Common myeloid progenitor, CD34-positive (primary cell): ENCODE results near the gene RNF212.

Experiments used
- CTCF ChIA-PET: fragments of 350-600 bp; sonication (Branson Sonifier 250); formaldehyde crosslinking; loops from one replicate; lab custom pipeline; 2021; ENCODE audit warnings: antibody characterized with exemption; lab: Charles Lee
- POLR2A ChIA-PET: fragments of 350-600 bp; sonication (Branson Sonifier 250); formaldehyde crosslinking; loops from one replicate; lab custom pipeline; 2021; ENCODE audit warnings: antibody characterized with exemption; lab: Charles Lee
- DNase-seq, 3 donors: peaks; one replicate each; pipeline versions ENCODE4 v3.0.0 to v3.0.0-alpha.2; 2013
- H3K27ac ChIP-seq, 2 experiments: 1 replicate in 1 of 2; 2 replicates in 1 of 2; pipeline ENCODE4 v1.7.0; 2013; ENCODE audit warnings: inconsistent platforms in 2 of 2, low read length in 2 of 2, mild to moderate bottlenecking in 2 of 2, low read depth in 1 of 2, moderate library complexity in 1 of 2; ENCODE audit not compliant: severe bottlenecking in 2 of 2, insufficient read depth in 1 of 2, poor library complexity in 1 of 2
- H3K27me3 ChIP-seq, 5 experiments: replicated peaks in 2 of 5; 1 replicate in 3 of 5; 2 replicates in 2 of 5; pipeline versions ENCODE4 v1.6.1 to v1.7.0; 2013; ENCODE audit warnings: low read length in 4 of 5, mild to moderate bottlenecking in 2 of 5, moderate library complexity in 2 of 5, inconsistent platforms in 1 of 5; ENCODE audit not compliant: insufficient read depth in 5 of 5, control insufficient read depth in 4 of 5
- H3K36me3 ChIP-seq, 4 experiments: 1 replicate in 2 of 4; 2 replicates in 2 of 4; pipeline versions ENCODE4 v1.6.1 to v1.7.0; 2013; ENCODE audit warnings: low read length in 3 of 4, control low read depth in 1 of 4, mild to moderate bottlenecking in 1 of 4; ENCODE audit not compliant: control insufficient read depth in 4 of 4, insufficient read depth in 4 of 4
- H3K4me1 ChIP-seq, 4 experiments: 1 replicate in 3 of 4; 2 replicates in 1 of 4; pipeline versions ENCODE4 v1.6.1 to v1.7.1; 2013; ENCODE audit warnings: low read length in 3 of 4, mild to moderate bottlenecking in 3 of 4, control low read depth in 1 of 4, inconsistent platforms in 1 of 4, moderate library complexity in 1 of 4; ENCODE audit not compliant: control insufficient read depth in 4 of 4, insufficient read depth in 4 of 4; ENCODE audit errors: control extremely low read depth in 1 of 4
- H3K4me3 ChIP-seq, 7 experiments: 1 replicate in 4 of 7; 2 replicates in 3 of 7; pipeline versions ENCODE4 v1.5.1 to v1.7.0; 2013; ENCODE audit warnings: mild to moderate bottlenecking in 7 of 7, low read length in 6 of 7, moderate library complexity in 6 of 7, inconsistent platforms in 2 of 7, low read depth in 2 of 7, control low read depth in 1 of 7; ENCODE audit not compliant: insufficient read depth in 4 of 7, control insufficient read depth in 1 of 7; ENCODE audit errors: extremely low read depth in 1 of 7
- H3K9me3 ChIP-seq, 5 experiments: 1 replicate in 4 of 5; 2 replicates in 1 of 5; pipeline versions ENCODE4 v1.6.1 to v1.7.1; 2013; ENCODE audit warnings: low read length in 4 of 5, mild to moderate bottlenecking in 2 of 5, inconsistent platforms in 1 of 5, low read depth in 1 of 5, moderate library complexity in 1 of 5; ENCODE audit not compliant: control insufficient read depth in 4 of 5, insufficient read depth in 2 of 5; ENCODE audit errors: control extremely low read depth in 1 of 5
- WGBS: methylation state at CpG from one replicate; pipeline ENCODE4 v1.1.5; 2013; ENCODE audit not compliant: insufficient coverage; 5-methylcytosine and 5-hydroxymethylcytosine counted together

Gene RNF212

DNA sequence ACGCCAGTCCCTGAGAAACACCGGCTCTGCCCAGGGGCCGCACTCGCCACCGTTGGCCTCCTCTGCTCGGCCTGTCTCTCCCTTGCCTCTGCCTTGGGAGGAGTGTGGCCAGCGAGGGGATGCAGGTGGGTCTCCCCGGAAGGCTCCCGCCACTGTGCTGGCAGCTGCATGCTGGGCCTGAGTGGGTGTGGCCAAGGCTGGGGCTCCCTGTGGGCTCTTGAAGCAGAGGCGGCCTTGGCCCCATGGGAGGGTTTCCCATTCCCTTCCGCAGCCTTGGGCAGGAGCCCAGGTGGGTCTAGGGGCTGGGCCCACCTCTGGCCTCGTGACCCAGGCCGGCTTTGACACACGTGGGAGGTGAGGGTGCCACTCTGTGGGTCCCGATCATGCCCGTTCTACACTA lies 82.8 kb downstream of the RNF212 start:
- WGBS: 90% methylated on average over 12 of the region's 16 CpGs
- ChIA-PET POLR2A (no interaction called here), CTCF (no interaction called here)
- peaks cover 0 to 29% (median 0%) of the 10 kb centered on the region in 5 experiments for H3K27me3 ChIP-seq
- no peak for DNase-seq
- no peak overlapping the region for H3K4me3 ChIP-seq
- no peak overlapping the region for H3K27ac ChIP-seq
- peaks cover 0 to 4% (median 0%) of the 10 kb centered on the region in 4 experiments for H3K4me1 ChIP-seq
- H3K9me3 ChIP-seq: no peaks in the 10 kb centered on the region
- peaks cover 0 to 6% (median 3%) of the 10 kb centered on the region in 4 experiments for H3K36me3 ChIP-seq

DNA sequence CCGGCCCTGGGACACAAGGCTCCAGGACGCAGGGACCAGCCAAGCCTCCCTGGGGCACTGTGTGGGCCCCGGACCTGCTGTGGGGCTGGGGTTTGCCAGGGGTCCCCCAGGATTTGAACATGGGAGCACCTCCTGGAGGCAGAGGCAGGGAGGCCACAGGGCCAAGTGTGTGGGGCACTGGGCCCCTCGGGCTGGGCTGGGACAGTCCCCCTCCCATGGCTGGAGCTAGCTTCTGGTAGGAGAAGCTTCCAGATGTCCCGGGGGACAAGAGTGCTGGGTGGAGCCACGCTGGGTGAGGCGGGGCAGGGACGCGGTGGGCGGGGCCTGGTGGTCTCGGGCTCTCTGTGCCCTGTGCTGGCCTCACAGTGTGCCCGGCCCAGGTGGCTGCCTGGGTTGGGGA lies 83.3 kb downstream of the RNF212 start:
- Histone ChIP-seq H3K4me3 (no peak overlapping the region), H3K36me3 (peaks cover 0 to 11% (median 8%) of the 10 kb centered on the region in 4 experiments), H3K27ac (no peak overlapping the region), H3K4me1 (peaks cover 0 to 4% (median 0%) of the 10 kb centered on the region in 4 experiments), H3K9me3 (no peaks in the 10 kb centered on the region), H3K27me3 (peaks cover 0 to 29% (median 0%) of the 10 kb centered on the region in 5 experiments)
- DNase-seq: no peak
- ChIA-PET POLR2A (no interaction called here), CTCF (no interaction called here)
- 92% methylated on average over 7 of the region's 12 CpGs for WGBS

DNA sequence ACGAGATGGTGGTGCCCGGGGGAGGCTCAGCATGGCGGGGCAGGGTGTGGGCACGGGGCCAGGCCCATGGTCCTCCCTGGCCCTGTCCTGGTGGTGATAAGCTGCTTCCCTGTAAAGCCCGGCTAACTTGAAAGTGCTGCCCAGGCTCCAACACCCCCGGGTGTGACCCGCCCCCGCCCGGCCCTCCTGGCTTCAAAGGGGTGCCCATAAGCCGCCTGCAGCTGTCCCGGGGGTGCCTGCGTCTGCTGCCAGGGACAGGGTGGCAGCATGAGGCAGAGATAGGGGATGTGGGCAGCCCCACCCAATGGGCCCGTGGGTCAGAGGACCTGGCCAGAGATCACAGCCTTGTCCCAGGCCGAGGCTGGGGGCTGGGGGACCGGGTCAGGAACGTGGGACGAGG lies 83.8 kb downstream of the RNF212 start:
- no peak overlapping the region for H3K4me3 ChIP-seq
- DNase-seq: no peak
- H3K27me3 ChIP-seq: peaks cover 0 to 29% (median 0%) of the 10 kb centered on the region in 5 experiments
- no peak overlapping the region for H3K27ac ChIP-seq
- H3K9me3 ChIP-seq: no peaks in the 10 kb centered on the region
- H3K4me1 ChIP-seq: peaks cover 0 to 4% (median 0%) of the 10 kb centered on the region in 4 experiments
- ChIA-PET POLR2A (no interaction called here), CTCF (no interaction called here)
- H3K36me3 ChIP-seq: peaks cover 0 to 14% (median 10%) of the 10 kb centered on the region in 4 experiments
- 78% methylated on average over 16 of the region's 17 CpGs for WGBS

DNA sequence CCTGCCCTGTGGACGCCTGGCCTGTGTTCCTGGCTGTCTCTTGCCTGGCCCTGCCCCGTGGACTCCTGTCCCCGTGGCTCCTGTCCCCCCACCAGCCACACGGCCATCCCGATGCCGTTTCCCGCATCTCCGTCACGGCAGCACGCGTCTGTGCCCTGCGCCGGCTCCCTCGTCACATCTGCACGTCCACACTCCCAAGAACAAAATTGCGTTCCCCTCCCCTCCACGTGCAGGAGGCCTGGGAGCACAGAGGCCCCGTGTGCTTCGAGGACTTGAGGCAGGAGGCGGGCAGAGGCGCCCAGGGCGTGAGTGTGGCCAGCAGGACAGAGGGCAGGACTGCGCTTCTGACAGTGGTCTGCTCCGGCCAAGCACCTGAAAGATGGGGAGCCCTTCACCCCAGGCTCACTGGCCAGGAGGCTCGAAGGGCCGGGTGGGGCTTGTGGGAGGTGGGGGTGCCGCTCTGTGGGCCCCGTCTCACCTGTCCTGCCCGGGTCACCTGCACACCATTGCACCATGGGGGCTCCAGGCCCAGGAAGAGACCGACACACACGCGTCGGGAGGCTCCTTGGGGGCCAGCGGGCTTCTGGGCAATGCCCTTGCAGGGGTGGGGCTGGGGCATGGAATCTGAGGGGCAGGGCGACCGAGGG lies 84.7 kb downstream of the RNF212 start:
- ChIA-PET POLR2A (no interaction called here), CTCF (interaction anchor here (1.5 kb wide), 1 partner anchor 23 kb away, joined by 3 read pairs; no protein-coding TSS in a partner anchor)
- H3K27me3 ChIP-seq: peaks cover 0 to 29% (median 0%) of the 10 kb centered on the region in 5 experiments
- peaks cover 0 to 4% (median 0%) of the 10 kb centered on the region in 4 experiments for H3K4me1 ChIP-seq
- H3K4me3 ChIP-seq: no peak overlapping the region
- H3K27ac ChIP-seq: no peak overlapping the region
- peaks cover 0 to 19% (median 10%) of the 10 kb centered on the region in 4 experiments for H3K36me3 ChIP-seq
- H3K9me3 ChIP-seq: no peaks in the 10 kb centered on the region
- DNase-seq: no peak
- WGBS: 86% methylated on average over 36 of the region's 36 CpGs

DNA sequence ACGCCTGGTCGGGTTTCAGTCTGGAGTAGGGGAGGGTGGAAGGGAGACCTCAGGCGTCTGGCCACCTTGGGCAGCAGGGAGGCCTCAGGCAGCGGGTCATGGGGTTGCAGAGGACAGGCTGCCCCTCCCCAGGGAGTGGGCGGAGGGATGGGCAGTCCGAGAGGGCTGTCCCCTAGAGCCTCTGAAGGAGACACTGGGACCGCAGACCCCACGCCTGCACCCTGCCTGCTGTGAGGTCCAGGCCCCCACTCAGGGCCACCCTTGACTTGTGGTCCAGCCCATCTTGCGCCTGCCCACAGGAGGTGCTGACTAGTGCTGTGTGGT lies 85.5 kb downstream of the RNF212 start:
- no peak for DNase-seq
- Histone ChIP-seq H3K36me3 (peaks cover 0 to 19% (median 10%) of the 10 kb centered on the region in 4 experiments), H3K27me3 (peaks cover 0 to 24% (median 0%) of the 10 kb centered on the region in 5 experiments), H3K27ac (no peak overlapping the region), H3K4me3 (no peak overlapping the region), H3K4me1 (peaks cover 0 to 4% (median 0%) of the 10 kb centered on the region in 4 experiments), H3K9me3 (no peaks in the 10 kb centered on the region)
- 94% methylated on average over 5 of the region's 9 CpGs for WGBS
- POLR2A ChIA-PET: no interaction called here
- CTCF ChIA-PET: interaction anchor here (1.5 kb wide), 1 partner anchor 23 kb away, joined by 3 read pairs; no protein-coding TSS in a partner anchor

DNA sequence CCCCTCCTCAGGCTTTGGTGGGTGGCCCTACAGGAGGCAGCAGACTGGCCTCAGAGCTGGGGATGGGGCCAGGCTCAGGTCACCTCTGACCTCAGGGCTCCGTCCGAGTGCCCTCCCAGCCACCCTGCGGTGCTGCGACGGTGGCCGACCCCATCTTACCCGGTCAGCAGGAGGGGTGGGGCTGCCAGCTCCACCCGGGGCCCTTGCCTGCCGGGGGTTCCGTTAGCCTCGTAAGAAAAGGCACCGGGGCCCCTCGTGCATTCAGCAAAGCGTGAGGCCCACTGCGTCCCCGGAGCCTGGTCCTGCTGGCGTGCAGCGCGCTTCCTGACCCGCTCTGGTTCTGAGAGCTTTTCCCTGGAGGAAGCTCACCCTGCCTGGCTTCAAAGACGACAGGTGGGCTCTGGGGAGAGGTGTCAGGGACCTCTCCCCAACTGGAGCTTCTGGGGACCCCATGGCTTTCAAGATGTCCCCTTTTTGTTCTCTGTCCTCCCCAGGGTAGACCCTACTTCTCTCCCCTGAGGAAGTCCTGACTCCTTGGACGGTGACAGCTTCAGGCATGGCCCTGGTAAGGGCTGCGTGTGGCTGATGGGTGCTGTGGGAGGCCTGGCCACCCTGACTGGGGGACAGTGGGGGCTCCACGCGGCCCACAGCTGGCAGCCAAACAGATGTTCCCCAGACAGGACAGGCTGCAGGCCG lies 86.0 kb downstream of the RNF212 start:
- no peak overlapping the region for H3K4me3 ChIP-seq
- ChIA-PET CTCF (interaction anchor here (1.5 kb wide), 1 partner anchor 24 kb away, joined by 3 read pairs; no protein-coding TSS in a partner anchor), POLR2A (no interaction called here)
- peaks cover 0 to 19% (median 0%) of the 10 kb centered on the region in 5 experiments for H3K27me3 ChIP-seq
- H3K4me1 ChIP-seq: peaks cover 0 to 4% (median 0%) of the 10 kb centered on the region in 4 experiments
- H3K36me3 ChIP-seq: peaks cover 0 to 20% (median 10%) of the 10 kb centered on the region in 4 experiments
- H3K27ac ChIP-seq: no peak overlapping the region
- 90% methylated on average over 20 of the region's 26 CpGs for WGBS
- DNase-seq: no peak
- no peaks in the 10 kb centered on the region for H3K9me3 ChIP-seq

DNA sequence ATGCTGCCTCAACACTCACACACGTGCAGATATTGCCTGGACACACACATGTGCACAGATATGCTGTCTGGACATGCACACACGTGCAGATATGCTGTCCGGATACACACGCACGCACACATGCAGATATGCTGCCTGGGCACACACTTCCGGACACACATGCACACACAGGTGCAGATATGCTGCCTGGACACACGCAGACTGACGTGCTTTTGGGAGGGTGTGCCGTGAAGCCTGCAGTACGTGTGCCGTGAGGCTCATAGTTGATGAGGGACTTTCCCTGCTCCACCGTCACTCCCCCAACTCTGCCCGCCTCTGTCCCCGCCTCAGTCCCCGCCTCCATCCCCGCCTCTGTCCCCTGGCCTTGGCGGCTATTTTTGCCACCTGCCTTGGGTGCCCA lies 87.2 kb downstream of the RNF212 start:
- Histone ChIP-seq H3K27me3 (peaks cover 0 to 11% (median 0%) of the 10 kb centered on the region in 5 experiments), H3K36me3 (peaks cover 0 to 20% (median 10%) of the 10 kb centered on the region in 4 experiments), H3K4me1 (peaks cover 0 to 4% (median 0%) of the 10 kb centered on the region in 4 experiments), H3K9me3 (no peaks in the 10 kb centered on the region), H3K27ac (no peak overlapping the region), H3K4me3 (no peak overlapping the region)
- DNase-seq: peak in 1 of 3 donors; percentile 49
- CTCF ChIA-PET: no interaction called here
- POLR2A ChIA-PET: no interaction called here
- 68% methylated on average over 17 of the region's 17 CpGs for WGBS
